Limb (tissue), 2 donors: ENCODE results near the gene CLEC4F.

Experiments
- DNase-seq, 2 donors: peaks; one replicate each; pipeline ENCODE4 v3.0.0-alpha.2; 2016; ENCODE audit errors: extremely low spot score in 2 of 2

The CLEC4F gene, protein sequence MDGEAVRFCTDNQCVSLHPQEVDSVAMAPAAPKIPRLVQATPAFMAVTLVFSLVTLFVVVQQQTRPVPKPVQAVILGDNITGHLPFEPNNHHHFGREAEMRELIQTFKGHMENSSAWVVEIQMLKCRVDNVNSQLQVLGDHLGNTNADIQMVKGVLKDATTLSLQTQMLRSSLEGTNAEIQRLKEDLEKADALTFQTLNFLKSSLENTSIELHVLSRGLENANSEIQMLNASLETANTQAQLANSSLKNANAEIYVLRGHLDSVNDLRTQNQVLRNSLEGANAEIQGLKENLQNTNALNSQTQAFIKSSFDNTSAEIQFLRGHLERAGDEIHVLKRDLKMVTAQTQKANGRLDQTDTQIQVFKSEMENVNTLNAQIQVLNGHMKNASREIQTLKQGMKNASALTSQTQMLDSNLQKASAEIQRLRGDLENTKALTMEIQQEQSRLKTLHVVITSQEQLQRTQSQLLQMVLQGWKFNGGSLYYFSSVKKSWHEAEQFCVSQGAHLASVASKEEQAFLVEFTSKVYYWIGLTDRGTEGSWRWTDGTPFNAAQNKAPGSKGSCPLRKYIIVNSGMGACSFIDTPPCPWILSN

DNA sequence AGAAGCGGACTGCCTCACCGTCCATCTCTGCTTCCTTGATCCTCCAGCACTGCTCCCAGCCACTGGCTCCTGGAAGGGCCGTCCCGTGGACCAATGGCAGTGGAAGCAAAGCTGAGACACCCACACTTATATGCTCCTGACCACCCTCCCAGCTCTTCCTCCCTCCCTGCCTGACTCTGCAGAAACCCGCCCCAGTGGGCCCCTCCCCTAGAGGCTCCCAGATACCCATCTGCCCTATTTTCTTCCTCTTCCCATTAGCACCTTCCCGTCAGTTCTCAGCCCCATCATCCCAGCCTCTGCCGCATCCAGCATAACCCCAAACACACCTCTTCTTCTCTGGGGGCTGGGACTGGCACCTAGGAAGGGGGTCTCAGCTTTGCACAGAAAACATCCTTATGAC, at the start of gene CLEC4F:
Gene CLEC4F, minus strand, starts transcription at position 101 of the 400 bp plus-strand sequence. Its CDS starts 76 bp downstream, at position 25.
- no peak for DNase-seq

DNA sequence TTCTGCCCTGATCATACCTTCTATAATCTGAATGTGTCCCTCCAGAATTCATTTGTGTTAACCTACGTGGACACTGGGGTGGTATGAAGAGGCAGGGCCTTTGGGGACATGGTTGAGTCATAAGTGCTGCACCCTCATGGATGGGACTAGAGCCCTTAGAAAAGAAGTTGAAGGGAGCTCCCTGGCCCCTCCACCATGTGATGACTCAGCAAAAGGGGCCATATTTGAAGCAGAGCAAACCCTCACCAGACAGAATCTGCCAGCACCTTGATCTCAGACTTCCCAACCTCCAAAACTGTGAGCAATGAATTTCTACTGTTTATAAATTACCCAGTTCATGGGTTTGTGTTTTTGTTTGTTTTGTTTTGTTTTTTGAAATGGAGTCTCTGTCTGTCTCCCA, 48.6 kb upstream of the CLEC4F start:
- DNase-seq, result no peak

DNA sequence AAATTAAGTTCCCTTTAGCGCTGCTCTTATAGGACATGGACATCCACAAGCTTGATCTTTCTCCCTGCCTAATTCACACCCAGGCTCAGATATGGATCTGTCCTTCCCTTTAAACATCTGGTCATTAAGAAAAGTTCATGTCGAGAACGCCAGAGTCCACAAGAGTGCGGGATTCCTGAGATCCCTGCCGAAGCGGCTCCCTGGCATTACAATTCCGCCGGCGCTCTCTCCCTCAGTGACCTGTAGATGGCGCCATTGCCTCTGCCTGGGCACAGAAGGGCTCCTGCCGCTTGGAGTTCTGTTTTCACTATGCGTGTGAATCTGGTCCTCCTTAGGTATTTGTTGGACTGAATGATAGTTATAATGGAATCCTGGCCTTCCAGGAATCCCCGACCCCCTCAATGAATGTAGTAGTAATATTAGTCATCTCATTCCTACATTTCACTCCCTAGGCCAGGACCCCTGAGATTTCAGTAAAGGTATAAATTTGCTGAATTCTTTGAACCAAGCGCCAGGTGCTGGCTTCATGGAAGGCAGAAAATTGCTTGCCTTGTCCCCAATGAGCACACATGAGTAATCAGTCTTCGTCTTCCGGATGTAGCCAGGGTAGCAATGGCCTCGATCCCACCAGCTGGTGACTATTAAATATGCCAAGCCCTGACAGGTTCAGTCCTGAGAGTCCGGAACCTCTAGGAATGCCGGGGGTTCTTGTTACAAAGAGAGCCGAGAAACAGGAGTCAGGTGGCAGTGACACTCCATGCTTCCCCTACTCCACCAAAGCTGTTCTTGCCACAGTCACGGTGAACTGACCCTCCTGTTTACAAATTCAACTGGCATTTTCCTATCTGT, 41.6 kb upstream of the CLEC4F start:
- peak; percentile 83 to 88 for DNase-seq

DNA sequence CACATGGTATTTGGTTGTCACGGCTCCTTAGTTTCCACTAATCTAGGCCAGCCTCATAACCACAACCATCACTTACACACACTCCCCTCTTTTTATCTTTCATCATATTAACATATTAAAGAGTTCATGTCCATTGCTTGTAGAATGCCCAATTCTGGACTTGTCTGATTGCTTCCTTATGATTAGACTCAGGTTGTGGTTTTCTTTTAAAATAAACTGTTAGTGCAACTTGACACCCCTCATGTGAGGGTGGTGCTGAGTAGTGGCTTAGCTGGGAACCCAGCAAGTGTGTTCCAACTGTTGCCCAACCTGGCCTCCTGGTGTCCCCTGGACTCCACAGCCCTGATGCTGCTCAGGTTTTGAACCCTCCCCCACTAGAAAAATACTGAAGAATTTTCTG, 35.3 kb upstream of the CLEC4F start:
- DNase-seq, result no peak

DNA sequence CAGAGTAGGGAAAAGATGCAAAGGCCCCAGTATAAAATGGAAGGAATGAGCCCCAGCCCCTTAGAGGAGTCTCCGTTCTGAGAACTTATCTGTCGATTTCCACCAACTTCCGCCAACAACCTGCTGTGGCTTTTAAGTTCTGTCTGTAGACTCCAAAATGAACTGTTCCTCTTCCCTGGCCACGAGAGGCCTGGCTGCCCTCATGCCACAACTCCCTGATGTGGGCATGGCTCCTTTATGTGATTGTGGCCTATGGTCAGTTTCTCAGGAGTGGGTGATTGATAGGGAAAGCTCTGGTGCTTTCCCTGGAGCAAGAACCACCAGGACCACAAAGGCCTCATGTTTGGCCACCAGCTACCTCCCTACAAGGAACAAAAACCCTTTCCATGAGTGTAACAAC, 34.0 kb upstream of the CLEC4F start:
- no peak for DNase-seq

DNA sequence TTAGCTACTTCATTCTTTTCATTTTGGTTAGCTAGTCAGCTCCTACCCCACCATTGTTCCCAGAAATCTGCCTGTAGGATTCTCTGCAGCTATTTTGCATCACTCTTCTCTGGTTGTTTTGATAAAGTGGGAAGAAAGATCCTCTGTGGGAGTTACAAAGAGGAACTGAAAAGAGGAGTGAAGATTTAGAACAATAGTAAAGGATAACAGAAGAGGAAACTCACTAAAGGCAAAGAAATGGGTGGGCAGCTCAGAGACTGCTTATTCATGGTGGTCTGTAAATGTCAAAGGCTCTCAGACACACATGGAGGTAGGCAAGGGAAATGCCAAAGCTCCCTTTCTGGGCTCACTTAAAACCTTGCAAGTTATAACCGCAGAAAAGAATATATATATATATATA, 32.4 kb upstream of the CLEC4F start:
- DNase-seq, result no peak

DNA sequence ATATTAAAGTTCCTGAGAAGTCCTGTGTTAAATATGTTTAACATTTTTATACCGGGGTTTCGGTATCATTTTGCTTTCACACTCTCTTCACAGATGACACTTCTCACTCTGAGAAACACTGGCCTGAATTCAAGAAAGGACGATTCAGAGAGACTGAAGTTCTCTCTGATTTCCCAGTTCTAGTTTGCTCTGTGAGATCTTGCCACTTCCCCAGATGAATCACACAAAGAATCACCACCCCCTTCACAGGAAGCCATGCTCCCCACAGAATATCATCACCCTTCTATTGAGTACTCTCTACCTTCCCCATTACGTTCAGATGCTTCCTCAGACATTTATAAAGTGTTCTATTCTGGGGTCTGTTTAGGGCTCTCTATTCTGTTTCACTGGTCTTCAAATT, 31.3 kb upstream of the CLEC4F start:
- DNase-seq, result no peak

DNA sequence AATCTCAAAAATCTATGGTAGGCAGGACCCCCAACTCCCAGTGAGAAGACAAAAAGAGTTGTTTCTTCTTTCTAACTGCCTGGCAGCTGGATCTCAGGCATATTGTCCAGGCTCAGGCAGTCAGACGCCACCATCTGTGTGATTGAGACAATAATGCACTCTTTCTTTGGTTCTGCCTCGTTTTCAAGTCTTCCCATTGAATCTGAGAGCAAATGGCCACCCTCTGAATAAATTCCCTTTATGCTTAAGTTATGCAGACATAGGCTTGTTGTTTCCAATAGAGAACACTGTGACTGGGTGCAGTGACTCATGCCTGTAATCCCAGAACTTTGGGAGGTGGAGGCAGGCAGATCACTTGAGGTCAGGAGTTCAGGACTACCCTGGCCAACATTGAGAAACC, 30.5 kb upstream of the CLEC4F start:
- no peak for DNase-seq

DNA sequence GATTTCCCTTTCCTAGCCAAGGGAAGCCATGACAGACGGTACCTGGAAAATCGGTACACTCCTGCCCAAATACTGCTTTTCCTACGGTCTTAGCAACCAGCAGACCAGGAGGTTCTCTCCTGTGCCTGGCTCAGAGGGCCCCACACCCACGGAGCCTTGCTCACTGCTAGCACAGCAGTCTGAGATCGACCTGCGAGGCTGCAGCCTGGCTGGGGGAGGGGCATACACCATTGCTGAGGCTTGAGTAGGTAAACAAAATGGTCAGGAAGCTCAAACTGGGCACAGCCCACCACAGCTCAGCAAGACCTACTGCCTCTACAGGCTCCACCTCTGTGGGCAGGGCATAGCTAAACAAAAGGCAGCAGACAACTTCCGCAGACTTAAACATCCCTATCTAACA, 22.0 kb upstream of the CLEC4F start:
- no peak for DNase-seq

DNA sequence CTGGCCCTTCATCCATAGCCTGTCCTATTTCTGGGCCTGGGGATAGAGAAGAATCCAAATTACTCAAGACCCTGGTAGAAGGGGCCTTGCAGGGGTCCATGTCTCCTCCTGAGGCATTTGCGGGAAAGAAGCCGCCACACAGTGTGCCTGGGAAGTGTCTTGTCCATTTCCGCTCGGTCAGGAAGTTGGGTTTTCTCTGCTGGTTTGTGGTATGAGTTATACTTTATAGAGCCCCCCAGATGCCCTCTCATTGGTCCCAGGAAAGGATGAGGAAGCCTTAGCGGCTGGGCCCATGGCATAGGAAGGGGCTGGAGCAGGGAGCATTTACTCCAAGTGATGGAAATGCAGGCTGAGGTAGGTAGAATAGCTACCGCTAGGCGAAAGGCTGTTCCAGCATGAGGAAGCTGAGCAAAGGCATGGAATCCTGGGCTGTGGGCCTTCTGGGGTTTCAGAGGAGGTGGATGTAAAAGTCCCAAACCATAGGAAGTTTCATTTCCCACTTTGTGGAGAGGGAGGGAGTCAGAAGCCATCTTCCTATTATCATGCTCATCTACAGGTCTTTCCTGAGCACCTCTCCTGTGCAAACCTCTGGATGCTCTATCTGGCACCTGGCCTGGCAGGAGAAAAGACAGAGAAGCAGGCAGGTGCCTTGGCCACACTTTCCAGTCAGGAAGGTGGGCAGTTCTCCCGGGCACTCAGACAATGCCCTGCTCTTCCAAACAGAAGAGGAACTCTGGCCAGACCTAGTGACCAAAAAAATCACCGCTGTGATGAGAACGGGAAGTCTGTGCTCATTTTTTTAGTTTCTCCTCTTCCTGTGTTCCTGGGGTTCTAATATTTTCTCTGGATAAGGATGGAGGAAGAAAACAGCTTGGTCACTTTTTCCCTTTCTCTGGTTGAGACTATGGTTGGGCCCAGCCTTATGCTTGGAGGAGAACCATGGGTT, 17.9 kb upstream of the CLEC4F start:
- DNase-seq, result no peak

DNA sequence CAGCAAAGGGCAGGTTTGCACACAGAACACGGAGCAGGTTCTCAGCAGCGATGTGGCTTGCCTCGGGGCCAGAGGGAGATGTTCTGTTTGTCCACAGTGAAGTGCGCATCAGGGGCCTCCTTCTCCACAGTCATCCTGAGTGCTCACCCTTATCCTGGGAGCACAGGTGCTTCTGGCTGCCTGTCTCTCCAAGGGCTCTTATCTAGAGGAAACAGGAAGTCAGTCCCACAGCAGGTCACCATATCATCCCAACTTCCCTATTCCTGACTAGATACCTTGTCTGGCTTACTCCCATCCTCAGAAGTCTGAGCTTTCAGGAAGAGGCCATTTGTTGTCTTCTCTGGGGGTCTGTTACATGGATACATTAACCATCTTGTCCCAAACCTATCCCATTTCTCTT, 15.2 kb upstream of the CLEC4F start, which contains the start of gene CD207:
Gene CD207, minus strand, starts transcription at position 174 of the 400 bp plus-strand sequence. Its CDS starts 40 bp downstream, at position 134.
- DNase-seq, result no peak

DNA sequence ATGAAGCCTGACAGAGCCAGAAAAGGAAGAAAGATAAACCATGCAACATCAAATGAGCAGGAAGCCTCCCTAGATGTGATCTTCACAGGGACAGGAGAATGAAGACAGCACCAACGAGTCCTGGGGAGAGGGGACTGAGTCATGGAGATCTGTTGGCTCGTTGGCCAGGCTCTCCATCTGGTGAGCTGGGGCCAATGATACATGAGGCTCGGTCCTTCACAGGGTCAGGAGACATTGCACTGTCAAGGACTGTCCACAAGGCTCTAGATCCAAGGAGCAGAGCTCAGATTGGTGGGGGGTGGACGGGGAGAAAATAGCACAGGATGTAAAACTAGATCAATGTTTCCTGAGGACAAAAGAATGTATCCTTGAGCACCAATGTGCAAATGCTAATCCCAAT, 14.5 kb upstream of the CLEC4F start:
- no peak for DNase-seq

DNA sequence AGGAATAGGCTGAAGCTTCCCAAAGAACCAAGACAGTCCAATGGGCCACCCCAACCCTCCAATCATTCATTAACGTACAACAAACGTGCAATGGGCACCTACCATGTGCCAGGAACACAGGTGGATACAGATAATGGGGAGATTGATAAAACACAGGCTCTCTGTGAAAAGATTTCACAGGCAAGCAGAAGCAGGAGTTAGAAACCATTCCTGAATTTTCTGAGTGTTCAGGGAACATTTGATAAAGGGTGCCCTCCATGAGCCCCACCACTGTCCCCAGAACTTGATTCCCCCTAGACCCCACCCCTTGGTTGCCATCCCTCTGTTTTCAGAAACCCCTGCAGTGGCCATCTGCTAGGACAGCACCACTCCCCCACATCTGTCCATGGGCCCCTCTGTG, 13.7 kb upstream of the CLEC4F start:
- DNase-seq, result no peak

DNA sequence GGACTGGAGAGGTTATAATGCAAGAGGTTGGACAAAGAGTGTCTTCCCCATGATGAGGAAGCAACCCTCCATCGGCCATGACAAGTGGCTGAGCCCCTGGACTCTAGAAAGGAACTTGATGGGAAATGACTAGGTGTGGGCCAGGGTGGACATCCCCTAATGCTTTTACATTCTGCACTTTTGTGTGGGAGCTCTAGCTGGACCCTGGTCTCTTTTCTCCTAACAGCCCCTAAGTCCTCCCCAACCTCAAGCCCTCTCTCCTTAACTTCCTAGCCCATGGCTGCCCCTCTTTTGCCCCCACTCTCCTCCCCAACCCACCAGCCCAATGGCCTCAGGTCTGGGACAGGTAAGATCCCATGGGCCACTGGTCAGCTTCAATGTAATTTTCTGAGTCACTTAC, 12.8 kb upstream of the CLEC4F start:
- no peak for DNase-seq

DNA sequence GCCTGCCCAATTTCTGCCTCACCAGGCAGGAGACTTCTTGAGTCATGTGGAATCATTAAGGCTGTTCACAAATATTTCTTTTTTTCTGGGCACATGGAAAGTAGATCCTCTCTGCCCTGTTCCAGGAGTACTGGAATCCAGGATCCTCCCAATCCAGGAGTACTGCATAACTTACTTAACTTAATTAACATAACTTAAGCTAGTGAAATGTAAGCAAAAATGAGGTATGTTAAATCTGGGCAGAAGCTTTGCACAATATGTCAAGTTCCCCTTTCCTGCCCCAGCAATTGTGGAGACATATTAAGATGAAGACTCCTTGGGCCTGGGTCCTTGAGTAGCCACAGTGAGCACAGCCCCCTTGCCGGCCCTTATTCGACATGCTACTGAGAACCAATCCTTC, 12.0 kb upstream of the CLEC4F start:
- no peak for DNase-seq

DNA sequence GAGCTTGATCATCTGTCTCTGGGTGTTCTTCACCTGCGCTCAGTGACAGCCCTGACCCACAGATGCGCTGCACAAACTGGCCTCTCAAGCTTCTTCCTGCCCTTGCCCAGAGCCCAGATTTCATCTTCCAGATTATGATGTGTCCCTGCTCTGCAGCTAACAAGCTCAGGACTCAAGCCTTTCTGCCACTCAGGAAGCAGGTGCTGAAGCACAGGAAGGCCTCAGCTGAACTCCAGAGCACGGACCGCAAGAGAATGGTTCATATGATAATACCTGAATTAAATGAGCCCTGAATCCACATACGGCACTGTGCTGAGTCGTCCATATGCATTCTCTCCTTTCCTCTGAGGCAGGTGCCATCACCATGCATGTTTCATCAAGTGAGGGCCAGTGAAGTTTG, 11.5 kb upstream of the CLEC4F start:
- DNase-seq, result no peak

DNA sequence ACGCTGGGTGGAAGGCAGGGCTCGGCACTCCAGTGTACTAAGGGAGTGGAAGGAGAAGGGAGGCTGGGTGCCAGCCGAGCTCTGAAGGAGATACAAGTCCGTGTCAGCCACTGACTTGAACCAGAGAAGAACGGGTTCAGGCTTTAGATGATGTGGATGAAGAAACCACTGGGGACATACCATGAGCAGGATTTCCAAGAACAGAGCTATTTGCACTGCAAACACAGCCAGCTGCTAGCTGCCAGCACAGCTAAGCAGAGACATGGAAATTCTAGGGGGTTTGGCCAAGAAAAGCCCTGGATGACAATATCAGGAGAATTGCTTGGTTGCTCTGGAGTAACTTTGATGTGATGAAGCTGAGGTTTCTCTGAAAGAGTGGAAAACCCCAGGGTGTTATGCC, 10.0 kb upstream of the CLEC4F start:
- peak in 1 of 2 donors; percentile 22 for DNase-seq

DNA sequence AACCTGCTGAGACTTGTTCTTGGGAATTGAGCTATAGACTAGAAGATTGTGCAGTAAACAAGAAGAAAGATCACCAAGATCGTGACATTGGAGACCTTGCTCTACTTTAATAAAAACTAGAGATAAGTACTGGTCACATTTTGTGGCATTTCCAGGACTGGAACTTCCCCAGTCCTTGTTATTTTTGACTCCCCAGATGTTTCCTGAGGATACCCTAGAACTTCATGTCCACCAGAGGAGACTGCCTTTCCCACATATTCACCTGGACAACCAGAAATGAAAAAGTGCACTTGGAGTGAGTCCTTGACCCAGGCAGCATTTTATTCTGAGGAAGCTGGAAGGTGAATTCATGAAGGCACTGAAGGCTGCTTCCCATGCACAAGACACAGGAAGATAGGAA, 9.5 kb upstream of the CLEC4F start:
- no peak for DNase-seq

DNA sequence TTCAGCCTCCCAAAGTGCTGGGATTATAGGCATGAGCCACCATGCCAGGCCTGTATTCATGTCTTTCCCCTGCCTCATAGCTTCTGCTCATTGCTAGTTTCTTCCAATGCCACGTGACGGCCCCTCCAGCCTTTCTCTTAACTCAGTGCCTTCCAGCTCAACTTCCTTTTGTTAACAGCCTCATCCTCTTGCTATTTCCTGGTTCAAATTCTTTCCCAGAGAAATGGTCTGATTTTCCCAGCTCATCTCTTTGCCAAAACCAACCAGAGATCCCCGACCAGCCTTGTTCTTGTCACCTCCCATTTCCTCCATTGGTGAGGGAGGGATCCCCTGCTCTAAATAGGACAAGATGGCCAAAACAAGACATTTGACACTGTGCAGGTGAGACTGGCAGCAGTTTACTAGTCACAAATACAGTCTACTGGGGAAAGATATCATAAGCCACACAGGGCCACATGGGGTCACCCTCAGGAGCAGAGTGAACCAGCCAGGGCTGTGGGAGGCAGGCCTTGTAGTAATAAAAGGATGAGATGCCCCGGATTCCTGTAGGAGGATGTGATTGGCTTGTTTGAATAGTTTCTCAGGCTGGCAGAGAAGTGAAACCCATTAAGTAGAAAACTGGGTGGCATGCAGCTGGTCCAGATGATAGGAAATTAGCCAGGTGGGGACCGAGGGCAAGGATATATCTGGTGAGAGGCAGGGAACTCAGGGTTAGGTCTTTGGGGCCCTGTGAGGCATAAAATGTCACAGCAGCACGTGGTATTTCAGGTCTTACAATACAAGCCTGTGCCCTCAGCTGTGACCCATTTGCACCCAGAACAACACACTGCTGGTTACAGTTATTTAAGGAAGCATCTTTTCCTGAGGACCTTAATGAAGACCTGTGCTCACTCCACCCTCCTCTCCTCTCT, 8.8 kb upstream of the CLEC4F start:
- DNase-seq, result no peak

DNA sequence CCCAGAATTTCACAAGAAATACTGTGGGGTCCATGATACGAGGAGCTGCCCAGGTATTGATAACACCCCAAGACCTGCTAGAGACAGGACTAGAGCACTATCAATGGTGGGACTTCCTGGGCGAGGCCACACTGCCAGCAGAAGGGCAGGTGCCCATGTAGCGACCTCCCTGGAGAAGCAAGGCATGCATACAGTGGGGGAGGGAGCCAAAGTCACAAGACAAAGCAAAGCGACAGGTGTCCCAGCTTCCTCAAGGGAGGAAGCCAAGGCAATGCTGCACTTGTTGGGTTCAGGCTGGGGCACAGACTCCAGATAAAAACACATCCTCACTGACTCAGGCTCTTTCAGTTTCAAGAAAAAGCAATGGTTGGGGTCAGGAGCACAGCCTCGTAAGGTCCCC, 7.7 kb upstream of the CLEC4F start:
- DNase-seq, result no peak
